SIG-M5 treated with dmso at 0.1 percent for 504 hours (cell line): ENCODE data around the gene TCF7L2.

Experiments
- DNase-seq: peaks from one replicate; lab custom pipeline; 2025; ENCODE audit not compliant: unreplicated experiment; lab: John Stamatoyannopoulos, UW

The TCF7L2 gene

GRCh38 chr10:112991888-112992491 lies 41.9 kb downstream of the TCF7L2 start:
- DNase-seq: no peak

DNA sequence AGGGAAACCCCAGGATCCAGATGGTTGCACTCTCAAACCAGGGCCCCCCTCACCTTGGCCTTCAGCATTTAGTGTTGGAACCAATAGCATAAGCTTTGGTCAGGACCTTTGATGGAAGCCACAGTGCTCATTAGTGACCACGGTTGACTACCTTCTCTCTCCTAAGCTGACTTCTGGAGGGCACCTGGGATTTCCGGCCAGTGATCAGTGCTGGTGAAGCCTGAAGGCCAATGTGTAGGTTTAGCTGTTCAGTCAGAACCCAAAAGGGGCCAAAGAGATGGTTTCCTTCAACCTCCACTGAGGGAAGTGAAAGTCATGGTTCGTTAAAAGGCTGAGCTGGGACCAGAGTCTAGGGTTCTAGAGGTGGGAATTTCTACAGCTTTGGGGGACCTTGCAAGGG lies 46.4 kb downstream of the TCF7L2 start:
- no peak for DNase-seq

GRCh38 chr10:112999102-112999501 lies 49.1 kb downstream of the TCF7L2 start:
- DNase-seq: no peak

GRCh38 chr10:113000442-113000841 lies 50.4 kb downstream of the TCF7L2 start:
- no peak for DNase-seq

GRCh38 chr10:113000876-113001598 lies 51.0 kb downstream of the TCF7L2 start:
- no peak for DNase-seq

- no peak for DNase-seq
Measured at GRCh38 chr10:113001599-113002448, 51.8 kb downstream of the TCF7L2 start.

GRCh38 chr10:113002449-113002777 lies 52.4 kb downstream of the TCF7L2 start:
- no peak for DNase-seq

DNA sequence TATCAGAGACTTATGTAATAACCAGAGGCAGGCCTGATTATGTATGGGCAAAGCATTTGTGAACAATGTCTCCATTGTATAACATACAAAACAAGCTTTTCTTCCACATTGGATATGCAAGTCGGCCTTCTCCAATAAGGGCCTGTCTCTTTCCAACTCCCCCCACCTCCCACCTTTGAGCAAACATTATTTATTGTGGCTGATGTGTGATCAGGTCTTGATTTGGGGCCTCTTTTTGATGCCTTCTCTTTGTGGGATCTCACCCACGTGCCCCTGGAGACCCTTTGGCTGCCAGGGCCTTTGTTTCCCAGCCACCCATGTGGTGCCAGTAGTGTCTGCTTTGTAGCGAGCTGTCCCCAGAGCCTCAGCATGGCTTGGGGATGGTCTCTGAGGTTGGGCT lies 53.0 kb downstream of the TCF7L2 start:
- no peak for DNase-seq

DNA sequence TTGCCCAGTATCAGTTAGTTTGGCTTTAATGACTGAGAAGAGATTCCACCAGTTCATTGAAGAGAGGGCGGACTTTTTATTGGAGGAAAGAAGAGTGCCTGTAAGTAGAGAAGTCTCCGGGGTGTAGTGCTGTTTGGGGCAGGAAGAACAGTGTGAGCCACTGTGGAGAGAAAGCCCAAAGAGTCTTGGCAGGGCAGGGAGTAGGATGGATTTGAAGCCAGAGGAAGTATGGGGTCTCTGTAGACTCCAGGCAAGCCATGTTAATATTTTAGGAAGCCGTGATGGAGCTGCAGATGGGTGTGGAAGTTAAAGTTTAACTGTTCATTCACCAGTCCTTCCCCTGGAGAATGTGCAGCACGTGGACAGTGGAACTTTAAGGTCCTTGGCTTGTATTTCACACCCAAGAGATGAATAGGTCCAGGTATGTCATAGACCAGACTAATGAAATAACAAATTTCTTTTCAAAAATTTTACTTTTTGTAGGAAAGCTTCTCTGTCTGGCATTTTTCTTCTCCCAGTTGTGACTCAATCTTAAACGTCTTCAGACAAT lies 54.1 kb downstream of the TCF7L2 start:
- no peak for DNase-seq

DNA sequence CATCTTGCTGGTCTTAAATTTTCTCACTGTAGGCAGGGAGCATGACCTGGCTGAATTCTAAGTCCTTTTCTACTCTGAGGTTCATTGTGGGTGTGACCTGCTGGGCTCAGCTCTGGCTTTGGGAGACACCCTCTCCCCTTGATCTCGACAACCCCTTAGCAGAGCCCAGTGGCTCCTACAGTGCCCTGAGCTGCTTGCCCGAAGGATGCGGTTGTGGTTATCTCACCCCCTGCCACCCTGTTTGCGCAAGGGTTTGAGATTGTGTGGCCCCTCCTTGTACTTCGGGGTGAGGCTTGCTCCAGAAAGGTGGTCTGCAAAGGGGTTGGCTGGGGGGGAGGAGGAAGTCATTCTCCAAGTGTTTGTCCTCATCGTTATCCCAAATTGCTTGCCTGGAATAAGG lies 55.3 kb downstream of the TCF7L2 start:
- no peak for DNase-seq

- no peak for DNase-seq
Measured at GRCh38 chr10:113006656-113007342, 56.8 kb downstream of the TCF7L2 start.

- DNase-seq: no peak
Measured at GRCh38 chr10:113007343-113007771, 57.3 kb downstream of the TCF7L2 start.

DNA sequence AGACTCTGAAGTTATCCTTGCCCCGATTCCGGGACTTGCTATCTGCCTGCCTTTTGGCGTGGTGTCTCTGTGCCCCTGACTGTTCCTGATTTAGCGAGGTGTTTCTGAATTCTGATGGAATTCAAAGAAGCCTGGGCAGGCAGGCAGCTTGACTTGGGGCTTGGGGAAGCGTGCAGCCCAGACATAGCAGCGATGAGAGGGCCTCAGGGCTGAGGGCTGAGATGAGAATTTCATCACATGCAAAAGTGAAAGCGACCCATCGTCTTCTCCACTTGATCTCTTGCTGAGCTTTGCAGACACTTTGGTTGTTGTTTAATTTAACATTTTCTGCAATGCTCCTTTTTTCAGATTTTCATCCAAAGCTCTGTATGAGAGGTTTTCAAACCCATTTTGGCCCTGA lies 57.8 kb downstream of the TCF7L2 start:
- DNase-seq: peak; percentile 32

DNA sequence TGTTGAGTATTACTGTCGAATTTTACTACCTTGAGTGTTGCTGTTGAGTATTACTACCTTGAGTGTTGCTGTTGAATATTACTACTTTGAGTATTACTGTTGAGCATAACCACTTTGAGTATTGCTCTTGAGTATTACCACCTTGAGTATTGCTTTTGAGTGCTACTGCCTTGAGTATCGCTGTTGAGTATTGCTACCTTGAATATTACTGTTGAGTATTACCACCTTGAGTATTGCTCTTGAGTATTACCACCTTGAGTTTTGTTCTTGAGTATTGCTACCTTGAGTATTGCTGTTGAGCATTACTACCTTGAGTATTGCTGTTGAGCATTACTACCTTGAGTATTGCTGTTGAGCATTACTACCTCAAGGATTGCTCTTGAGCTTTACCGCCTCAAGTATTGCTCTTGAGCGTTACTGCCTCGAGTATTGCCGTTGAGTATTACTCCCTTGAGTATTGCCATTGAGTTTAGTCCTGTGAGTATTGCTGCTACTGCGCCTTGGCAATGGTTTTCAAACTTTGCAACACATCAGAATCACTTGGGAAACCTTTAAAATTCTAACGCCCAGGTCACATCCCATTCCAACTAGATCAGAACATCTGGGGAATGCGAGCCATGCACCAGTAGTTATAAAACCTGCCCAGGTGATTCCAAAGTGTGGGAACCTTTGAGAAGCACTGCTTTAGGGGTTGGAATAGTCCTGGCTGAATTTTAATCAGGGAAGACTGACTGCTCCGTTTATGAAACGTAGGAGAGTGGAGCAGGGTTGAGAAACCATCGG lies 61.7 kb downstream of the TCF7L2 start:
- DNase-seq: no peak

- DNase-seq: no peak
Measured at GRCh38 chr10:113015201-113015600, 65.2 kb downstream of the TCF7L2 start.

- no peak for DNase-seq
Measured at GRCh38 chr10:113017376-113017775, 67.3 kb downstream of the TCF7L2 start.

DNA sequence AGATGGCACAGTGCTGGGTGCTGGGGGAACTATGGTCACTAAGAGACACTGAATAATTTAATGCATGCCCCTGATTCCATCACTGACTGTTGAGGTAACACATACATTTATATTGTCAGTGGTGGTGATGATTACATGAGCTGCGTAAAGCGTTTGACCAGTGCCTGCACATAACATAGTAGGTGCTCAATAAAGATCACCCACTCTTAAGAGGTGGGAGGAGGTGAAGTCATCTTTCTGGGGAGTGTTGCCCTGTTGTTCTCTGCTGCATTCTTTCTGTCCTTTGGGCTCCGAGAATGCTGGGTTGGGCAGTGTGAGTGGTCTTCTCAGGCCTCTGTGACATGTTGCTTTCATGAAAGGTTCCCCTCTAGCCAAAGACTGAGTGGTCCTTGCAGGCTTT lies 68.0 kb downstream of the TCF7L2 start:
- no peak for DNase-seq

- DNase-seq: no peak
Measured at GRCh38 chr10:113019096-113019495, 69.0 kb downstream of the TCF7L2 start.

- DNase-seq: no peak
Measured at GRCh38 chr10:113019692-113020474, 69.8 kb downstream of the TCF7L2 start.

- DNase-seq: no peak
Measured at GRCh38 chr10:113020475-113020753, 70.4 kb downstream of the TCF7L2 start.
